CD4-positive, alpha-beta T cell treated with Interleukin-10 for 1 hour (primary cell): ENCODE measurements around the gene TMEM163.

Experiments
- DNase-seq: peaks from one replicate; pipeline ENCODE4 v3.0.0-alpha.2; 2020

Gene TMEM163

DNA sequence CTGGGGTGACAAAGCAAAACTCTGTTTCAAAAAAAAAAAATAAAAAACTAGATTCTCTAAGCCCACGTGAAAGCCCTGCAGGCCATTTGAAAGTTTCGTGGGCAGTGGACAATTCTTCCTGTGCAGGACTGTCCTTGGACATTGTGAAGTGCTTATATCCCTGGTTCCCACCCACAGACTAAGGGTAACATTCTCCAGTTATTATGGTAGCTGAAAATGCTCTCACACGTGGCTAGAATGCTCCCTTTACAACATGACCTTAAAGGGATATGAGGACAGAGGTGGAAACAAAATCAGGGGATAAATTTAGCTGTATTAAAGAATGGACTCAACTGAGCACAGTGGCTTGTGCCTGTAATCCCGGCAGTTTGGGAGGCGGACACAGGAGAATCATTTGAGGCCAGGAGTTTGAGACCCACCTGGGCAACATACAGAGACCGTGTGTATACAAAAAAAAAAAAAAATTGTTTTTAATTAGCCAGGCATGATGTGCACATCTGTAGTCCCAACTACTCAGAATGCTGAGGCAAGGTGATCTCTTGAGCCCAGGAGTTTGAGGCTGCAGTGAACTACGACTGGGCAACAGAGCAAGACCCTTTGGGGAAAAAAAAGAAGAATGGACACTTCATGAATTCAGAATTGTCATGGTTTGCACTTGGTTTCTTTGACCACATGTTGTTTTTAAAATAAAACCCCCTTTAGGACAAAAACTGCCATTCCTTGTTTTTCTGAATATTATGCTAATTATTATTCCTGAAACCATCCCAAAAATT is 297.1 kb downstream of the TMEM163 start:
- no peak for DNase-seq

DNA sequence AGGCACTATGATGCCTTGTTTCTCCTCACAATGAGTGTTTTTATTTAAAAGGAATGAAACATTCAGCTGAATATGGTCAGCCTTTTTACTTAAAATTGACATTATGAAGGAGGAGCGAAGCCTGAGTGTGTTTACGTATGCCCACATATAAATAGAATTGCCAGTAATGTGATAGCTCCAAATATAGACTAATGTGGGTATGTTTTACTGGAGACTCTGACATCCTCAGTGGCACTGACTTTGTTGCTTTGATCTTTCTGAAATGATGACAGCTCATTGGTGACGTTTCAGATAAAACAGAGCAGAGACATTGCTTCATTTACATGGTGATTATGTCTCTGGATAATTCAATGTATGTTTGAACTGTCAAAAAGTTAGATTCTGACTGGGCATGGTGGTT is 297.9 kb downstream of the TMEM163 start:
- DNase-seq, result no peak

GRCh38 chr2:134420259-134420658 is 298.5 kb downstream of the TMEM163 start:
- no peak for DNase-seq

DNA sequence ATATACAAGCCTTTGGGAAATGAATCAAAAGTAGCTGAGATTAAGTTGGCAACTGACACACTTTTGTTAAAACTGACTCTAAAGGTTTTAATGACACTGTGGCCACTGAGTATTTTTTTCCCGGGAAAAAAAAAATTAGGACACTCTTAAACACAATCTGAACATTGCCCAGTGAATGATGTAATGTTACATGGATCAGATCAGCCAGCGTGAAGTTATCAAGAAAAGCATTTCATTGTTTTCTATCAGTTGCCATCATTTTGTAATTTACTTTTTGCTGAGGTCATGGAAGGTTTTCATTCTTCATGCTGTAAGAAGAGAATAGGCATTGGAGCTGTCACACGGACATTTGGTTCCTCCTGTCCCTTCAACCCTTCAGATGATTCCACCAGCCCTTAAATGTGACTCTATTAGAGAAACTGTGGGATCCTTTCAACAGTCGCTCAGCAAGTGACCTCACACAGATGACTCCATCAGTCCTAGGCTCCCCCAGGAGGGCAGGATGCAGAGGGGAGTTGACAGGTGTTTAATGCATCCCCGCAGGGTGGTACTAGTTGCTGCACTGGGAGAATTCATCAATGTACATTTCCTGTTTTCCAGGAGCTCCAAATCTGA is 300.7 kb downstream of the TMEM163 start:
- no peak for DNase-seq

DNA sequence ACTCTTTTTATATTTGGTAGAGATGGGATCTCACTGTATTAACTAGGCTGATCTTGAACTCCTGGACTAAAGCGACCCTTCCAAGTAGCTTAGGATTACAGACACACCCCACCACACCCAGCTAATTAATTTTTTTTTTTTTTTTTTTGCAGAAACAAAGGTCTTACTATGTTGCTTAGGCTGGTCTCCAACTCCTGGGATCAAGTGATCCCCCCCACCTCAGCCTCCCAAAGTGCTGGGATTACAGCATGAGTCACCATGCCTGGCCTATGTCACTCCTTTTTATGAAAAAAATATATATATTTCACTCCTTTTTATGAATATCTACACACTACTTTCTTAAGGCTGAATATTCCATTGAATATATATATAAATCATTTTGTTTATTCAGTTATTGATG is 302.2 kb downstream of the TMEM163 start:
- DNase-seq, result no peak

GRCh38 chr2:134416018-134416417 is 302.8 kb downstream of the TMEM163 start:
- DNase-seq, result no peak

DNA sequence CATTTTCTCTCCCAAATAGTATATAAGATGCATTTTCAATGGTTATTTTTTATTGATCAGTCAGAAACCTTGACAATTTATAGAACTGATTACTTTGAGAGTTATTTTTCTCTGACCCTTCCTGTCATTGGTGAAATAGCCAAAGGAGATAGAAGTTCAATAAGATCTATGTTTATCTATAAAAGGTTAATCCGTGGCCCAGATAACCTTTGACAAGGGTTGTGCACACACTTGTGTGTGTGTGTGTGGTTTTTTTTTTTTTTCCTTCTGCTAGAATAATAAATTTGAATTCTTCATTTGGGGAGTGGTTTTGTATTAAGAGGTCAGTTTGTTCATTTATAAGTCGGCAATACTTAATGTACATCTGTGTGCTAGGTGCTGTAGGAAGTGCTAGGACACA is 304.9 kb downstream of the TMEM163 start:
- DNase-seq, result no peak

DNA sequence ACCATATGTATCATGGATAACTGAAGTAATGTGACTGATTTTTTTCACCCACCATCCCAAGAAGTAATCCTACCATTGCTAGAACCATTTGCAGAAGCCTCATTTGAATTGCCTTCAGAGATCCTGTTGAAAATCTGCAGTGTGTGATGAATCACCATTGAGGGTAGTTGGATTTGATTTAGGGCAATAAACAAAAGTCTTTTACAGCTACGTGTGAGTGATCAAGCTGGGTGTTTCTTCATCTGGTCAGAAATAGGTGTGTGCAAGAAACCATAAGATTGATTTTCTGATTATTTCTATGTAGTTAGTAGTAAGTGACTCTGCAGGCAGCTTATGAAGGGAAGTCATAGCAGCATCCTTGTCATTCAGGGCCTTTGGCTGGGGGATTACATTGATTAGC is 305.4 kb downstream of the TMEM163 start:
- DNase-seq, result no peak

DNA sequence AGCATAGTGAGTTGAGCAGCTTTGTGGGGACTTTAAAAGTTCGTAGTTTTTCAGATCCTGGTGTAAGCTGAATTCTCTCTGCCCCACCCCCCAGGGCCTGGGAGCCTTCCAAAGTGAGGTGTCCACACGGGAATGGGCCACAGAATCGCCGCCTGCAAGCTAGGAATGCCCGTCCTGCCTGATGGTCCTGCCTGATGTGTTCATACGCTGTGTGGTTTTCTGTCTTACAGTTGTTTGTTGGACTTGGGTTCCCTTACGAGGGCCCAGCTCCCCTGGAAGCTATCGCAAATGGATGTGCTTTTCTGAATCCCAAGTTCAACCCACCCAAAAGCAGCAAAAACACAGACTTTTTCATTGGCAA is 306.2 kb downstream of the TMEM163 start:
- no peak for DNase-seq

- peak; percentile 80 for DNase-seq
Measured at GRCh38 chr2:134411828-134412638, 306.8 kb downstream of the TMEM163 start.

DNA sequence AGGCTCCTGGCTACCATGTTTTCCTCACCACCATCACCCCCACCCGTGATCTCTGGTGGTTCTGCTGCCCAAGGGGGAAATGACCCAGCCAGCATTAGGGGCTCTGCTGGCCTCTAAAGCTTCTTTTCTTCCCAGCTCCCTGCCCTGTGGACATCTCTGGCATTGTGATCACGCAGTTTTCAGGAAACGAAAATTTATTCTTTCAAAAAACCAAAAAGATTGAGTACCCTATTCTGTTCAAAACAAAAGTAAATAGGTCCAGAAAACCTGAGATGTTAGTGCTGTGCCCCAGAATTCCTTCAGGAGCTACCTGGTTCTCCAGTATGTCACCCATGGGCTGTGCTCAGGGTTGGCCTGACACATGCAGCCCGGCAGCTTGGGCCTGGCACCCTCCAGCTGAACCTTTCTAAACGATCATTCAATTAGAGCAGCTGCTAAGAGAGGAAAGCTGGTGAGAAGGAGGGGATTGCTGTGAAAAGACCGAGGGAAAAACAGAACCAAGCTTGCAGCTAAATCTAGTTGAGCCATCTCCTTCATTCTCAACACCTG is 307.4 kb downstream of the TMEM163 start:
- no peak for DNase-seq

- DNase-seq, result no peak
Measured at GRCh38 chr2:134410831-134411231, 308.0 kb downstream of the TMEM163 start.

DNA sequence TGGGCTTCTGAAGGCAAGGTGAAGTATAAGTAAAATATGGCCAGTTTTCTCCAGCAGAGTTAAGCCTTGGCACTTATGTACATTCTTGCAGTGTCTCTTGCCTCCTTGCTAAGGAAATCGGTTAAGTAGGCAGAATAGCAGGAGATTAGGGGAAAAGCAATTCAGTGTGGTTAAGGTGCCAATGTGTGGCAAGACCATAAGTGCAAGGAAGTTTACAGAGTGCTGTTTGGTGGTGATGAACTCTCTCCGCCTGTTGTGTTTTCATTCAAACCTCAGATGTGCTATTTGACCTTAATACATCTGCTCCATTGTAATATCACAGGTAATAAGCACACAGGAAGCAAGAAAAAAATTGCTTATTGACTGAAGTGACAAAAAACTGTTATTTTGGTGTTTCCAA is 308.8 kb downstream of the TMEM163 start:
- DNase-seq, result peak; percentile 13

DNA sequence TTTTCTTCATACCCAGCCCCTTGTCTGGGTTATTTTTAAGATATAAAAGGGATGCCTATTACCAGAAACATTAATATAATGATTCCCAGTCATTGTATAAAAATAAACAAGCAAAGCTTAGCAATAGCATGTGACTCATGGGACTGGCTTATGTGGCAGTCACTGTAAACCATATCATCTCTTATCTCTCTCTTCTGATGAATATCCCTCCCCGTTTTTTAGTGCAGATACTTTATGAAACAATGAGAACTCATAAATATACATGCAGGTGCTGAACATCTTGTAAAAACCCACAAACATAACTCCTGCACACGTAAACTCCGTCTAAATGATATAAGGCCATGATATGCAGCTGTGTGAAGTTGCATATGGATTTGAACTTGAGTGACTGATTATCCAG is 310.0 kb downstream of the TMEM163 start:
- DNase-seq, result no peak

- DNase-seq, result no peak
Measured at GRCh38 chr2:134408386-134408785, 310.4 kb downstream of the TMEM163 start.

DNA sequence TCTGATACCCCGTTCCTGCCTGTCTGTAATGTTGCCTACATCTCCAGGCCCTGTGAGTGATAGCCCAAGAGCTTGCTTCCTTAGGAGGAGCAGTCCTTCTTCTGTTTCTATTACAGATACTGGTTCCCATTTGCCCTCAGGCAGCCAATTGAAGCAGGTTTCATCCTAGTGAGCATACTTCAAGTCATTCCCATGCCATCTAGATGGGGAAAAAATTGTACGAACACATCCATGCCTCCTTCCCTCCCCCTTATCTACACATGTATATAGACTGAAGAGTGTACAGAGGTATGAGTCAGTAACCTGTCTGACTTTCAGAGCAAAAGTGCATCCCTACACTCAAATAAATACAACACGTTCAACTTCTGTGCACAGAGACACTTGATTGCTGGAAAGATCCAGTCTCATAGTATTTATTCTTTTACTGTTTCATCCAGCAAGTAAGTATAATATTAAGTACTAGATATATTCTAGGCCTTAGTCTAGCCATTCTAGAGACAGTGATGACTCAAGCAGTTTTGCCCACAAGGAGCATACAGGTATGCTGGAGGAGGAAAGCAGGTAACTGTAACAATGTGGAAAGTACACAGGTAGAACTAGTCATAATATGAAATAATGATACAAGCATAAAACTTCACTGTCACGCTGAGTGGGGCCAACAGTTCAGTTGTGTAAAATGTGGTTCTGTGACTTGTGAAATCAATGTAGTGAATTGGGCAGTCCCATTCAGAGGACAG is 311.5 kb downstream of the TMEM163 start:
- DNase-seq, result no peak

GRCh38 chr2:134406736-134407135 is 312.1 kb downstream of the TMEM163 start:
- DNase-seq, result no peak

DNA sequence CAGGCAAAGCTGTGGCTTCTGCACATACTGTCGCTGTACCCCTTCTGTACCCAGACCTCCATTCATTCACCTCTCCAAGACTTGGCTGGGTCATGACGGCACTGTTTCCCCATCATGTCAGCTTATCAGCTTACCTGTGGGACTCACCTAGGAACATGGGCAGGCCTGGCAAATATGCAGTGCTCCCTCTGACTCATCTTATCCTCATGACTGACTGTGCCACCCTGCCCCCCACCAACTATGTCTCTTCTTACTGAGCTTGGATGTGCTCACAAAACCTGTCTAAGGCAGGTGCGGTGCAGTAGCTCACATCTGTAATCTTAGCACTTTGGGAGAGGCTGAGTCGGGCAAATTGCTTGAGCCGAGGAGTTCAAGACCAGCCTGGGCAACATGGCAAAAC is 312.5 kb downstream of the TMEM163 start:
- DNase-seq, result no peak
